CD4-positive, alpha-beta T cell treated with Interleukin-17A for 1 hour (primary cell): Measurements from ENCODE around the gene SPHK1.
"Not testable (repeated sequence)": the region's sequence is repeated elsewhere in the genome, so short reads cannot be mapped to it uniquely, and the experiment has no call there.

Experiments used
- DNase-seq: peaks from one replicate; pipeline ENCODE4 v3.0.0-alpha.2; 2020

SPHK1 gene

GRCh38 chr17:76384222-76384986 lies at the start of gene SPHK1:
SPHK1 (plus strand) TSS chr17:76384609; CDS start chr17:76385645, 1,036 bp downstream.
- DNase-seq, result peak; percentile 57

- no peak for DNase-seq
Observed at GRCh38 chr17:76335716-76336381, 48.6 kb upstream of the SPHK1 start.

- no peak for DNase-seq
Observed at GRCh38 chr17:76336756-76337412, 47.5 kb upstream of the SPHK1 start.

- DNase-seq, result no peak
Observed at GRCh38 chr17:76337413-76337777, 47.0 kb upstream of the SPHK1 start.

- no peak for DNase-seq
Observed at GRCh38 chr17:76341301-76341700, 43.1 kb upstream of the SPHK1 start.

GRCh38 chr17:76343106-76343505 lies 41.3 kb upstream of the SPHK1 start:
- DNase-seq, result no peak

- DNase-seq, result no peak
Observed at GRCh38 chr17:76345377-76345974, 38.9 kb upstream of the SPHK1 start.

GRCh38 chr17:76346936-76347335 lies 37.5 kb upstream of the SPHK1 start:
- DNase-seq, result not testable (repeated sequence)

- DNase-seq, result no peak
Observed at GRCh38 chr17:76350463-76350862, 33.9 kb upstream of the SPHK1 start.

- DNase-seq, result no peak
Observed at GRCh38 chr17:76351526-76352071, 32.8 kb upstream of the SPHK1 start.

- DNase-seq, result peak; percentile 0
Observed at GRCh38 chr17:76353004-76353598, 31.3 kb upstream of the SPHK1 start.

GRCh38 chr17:76353599-76354316 lies 30.7 kb upstream of the SPHK1 start, which contains the start of gene PRPSAP1:
PRPSAP1 (minus strand) TSS chr17:76353916; CDS start chr17:76353703, 213 bp downstream.
- DNase-seq, result peak; percentile 88

- no peak for DNase-seq
Observed at GRCh38 chr17:76354317-76354729, 30.1 kb upstream of the SPHK1 start.

GRCh38 chr17:76354747-76355310 lies 29.6 kb upstream of the SPHK1 start:
- no peak for DNase-seq

GRCh38 chr17:76356803-76357456 lies 27.5 kb upstream of the SPHK1 start:
- no peak for DNase-seq

- DNase-seq, result no peak
Observed at GRCh38 chr17:76357597-76358158, 26.7 kb upstream of the SPHK1 start.

- no peak for DNase-seq
Observed at GRCh38 chr17:76359375-76359774, 25.0 kb upstream of the SPHK1 start.

- not testable (repeated sequence) for DNase-seq
Observed at GRCh38 chr17:76359776-76360175, 24.6 kb upstream of the SPHK1 start.

GRCh38 chr17:76360461-76360860 lies 23.9 kb upstream of the SPHK1 start:
- DNase-seq, result no peak

- DNase-seq, result no peak
Observed at GRCh38 chr17:76363107-76363842, 21.1 kb upstream of the SPHK1 start.
